GM10266 (cell line): Measurements from ENCODE around the gene AGAP3.

Source experiments
- DNase-seq: peaks from one replicate; pipeline ENCODE4 v3.0.0; 2012; ENCODE audit errors: extremely low spot score
- CTCF ChIP-seq: IDR thresholded peaks from 2 replicates; pipeline ENCODE4 v1.5.1; 2012; ENCODE audit warnings: mild to moderate bottlenecking, low read depth; ENCODE audit not compliant: control insufficient read depth, insufficient read depth; ENCODE audit errors: missing control alignments

Gene AGAP3

GRCh38 chr7:151059367-151060112, 26.7 kb upstream of the AGAP3 start, which contains the start of gene SLC4A2:
Gene SLC4A2 (plus strand): TSS chr7:151059589. CDS start chr7:151061988, 2,399 bp downstream.
- TF ChIP-seq CTCF: peak; percentile 48
- peak; percentile 93 for DNase-seq

- TF ChIP-seq CTCF: no peak
- no peak for DNase-seq
Measured at GRCh38 chr7:151060113-151060415, 26.2 kb upstream of the AGAP3 start.

- no peak for DNase-seq
- peak; percentile 14 for TF ChIP-seq CTCF
Measured at GRCh38 chr7:151060416-151061212, 25.7 kb upstream of the AGAP3 start.

- no peak for TF ChIP-seq CTCF
- DNase-seq: no peak
Measured at GRCh38 chr7:151061213-151062110, 24.8 kb upstream of the AGAP3 start.

- no peak for TF ChIP-seq CTCF
- no peak for DNase-seq
Measured at GRCh38 chr7:151062111-151062398, 24.2 kb upstream of the AGAP3 start.

- no peak for DNase-seq
- no peak for TF ChIP-seq CTCF
Measured at GRCh38 chr7:151062399-151063211, 23.7 kb upstream of the AGAP3 start.
